Femur (tissue), 1 donor: Measurements from ENCODE around the gene GNG7.
"Not testable (repeated sequence)": the region's sequence is repeated elsewhere in the genome, so short reads cannot be mapped to it uniquely, and the experiment has no call there.

Source experiments
- DNase-seq: peaks from one replicate; pipeline ENCODE4 v3.0.0-alpha.2; 2017

GNG7 gene

DNA sequence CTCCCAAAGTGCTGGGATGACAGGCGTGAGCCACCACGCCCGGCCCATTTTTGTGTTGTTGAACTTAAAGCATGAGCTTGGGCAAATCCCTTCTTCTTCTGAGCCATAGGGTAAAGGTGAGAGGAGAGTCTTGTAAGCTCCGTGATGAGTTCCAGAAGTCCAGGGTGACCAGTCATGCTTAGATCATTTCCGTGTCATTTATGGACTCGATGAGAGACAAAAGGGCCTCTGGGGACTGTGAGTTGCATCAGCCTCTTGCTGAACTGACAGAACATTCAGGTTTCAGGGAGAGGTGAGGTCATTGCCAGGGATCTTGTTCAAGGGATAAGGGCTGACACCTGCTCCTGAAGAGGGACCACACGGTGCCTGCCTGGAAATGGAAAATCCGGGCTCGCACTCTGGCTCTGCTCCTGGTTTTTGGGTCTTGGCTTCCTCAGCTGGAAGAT is 173.0 kb downstream of the GNG7 start:
- no peak for DNase-seq

DNA sequence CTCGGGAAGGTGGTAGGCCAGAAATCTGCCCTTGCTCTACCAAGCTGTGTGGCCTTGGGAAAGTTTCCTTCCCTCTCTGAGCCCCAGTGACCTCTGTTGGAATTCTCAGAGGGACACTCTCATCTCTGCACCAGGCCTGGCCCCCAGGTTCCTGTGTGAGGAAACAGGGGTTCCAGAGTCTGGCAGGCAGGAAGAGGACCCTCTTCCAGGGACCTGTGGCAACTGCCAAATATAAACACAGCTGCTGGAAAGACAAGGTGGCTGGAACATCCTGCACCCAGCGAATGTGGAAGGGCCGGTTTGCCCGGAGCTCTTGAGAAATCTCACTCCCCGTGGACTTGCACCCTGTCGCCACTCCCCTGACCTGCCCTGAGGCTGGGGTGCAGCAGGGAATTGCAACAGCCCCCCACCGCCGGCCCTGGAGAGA is 173.8 kb downstream of the GNG7 start:
- no peak for DNase-seq

DNA sequence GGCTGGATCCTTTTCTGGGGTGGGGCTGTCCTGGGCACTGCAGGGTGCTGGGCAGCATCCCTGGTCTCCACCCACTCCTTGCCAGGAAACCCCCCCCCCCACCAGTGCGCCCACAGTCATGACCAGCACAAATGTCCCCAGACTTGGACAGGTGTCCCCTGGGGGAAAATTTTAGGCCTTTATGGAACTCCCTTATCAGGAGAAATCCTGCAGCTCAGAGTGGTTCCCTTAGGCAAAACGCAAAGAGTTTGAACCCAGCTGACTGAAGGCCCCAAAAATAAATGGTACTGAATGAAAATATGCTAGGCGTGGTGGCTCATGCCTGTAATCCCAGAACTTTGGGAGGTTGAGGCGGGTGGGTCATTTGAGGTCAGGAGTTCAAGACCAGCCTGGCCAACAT is 174.8 kb downstream of the GNG7 start:
- no peak for DNase-seq

DNA sequence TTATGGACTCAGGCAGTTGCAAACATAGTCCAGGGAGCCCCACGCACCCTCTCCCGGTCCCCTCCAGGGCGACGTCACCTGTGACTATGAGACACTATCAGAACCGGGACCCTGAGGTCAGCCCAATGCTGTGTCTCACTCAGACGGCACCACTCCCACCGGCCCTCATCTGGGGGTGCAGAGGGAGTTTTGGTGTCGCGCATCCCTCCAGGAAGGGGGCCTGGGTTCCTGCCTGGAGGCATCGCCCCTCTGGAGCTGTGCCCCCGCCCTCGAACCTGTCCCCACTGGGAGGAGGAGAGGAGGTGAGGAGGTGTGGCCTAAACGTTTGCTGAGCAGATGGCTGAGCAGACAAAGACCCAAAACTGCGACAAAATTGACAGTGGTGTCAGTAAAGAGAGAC is 175.3 kb downstream of the GNG7 start:
- no peak for DNase-seq

DNA sequence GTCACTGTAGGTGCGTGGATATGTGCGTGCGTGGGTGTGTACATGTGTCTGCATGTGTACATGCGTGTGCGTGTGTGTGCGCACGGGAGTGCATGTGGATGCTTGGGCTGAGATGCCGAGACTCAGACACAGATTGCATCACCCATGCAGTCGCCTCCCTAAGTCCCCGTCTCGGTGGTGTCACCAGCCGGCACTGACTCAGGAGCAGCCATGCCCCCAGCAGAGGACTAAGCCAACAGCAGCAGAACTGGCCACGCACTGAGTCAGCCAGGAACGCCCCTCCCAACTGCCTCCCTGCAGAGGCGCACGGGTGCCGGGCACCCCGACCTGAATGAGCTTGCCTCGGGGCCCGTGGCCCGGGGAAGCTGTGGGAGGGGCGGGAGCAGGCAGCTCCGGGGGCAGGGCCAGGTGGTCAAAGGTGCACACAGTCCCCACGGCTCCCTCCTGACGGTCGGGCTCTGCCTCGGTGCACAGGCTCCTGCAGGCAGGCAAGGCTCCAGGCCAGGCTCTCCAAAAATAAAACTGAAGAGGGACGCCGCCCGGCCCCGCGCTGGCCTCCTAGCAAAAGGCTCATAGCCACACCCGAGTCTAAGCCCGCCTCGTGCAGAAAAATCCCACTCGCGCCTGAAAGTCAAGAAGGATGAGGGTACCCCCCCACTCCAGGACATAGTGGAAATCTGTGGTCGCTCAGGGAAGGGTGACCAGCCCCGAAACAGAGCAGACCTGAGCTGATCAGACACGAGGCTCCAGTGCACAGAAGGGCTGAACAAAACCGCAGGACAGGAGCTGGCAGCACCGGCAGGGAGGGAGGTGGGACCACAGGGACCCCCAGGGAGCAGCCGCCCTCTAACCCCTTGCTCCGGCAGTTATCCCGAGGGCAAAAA is 177.4 kb downstream of the GNG7 start:
- DNase-seq, result no peak

DNA sequence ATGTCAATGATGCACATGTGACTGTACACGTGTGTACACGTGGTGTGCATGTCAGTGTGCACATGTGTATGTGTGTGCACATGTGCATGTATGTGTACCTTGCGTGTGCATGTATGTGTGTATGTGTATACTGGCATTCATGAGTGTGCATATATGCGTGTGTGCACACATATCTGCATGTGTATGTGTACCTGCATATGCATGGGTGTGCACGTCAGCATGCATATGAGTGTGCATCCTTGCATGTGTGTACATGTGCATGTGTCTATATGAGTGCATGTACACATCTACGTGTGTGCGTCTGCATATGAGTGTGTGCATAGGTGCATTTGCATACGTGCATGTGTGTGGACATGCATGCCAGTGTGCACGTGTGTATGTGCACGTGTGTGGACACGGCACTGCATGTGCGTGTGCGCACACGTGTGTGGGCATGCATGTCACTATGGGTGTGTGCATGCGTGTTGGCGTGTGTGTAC is 178.1 kb downstream of the GNG7 start:
- no peak for DNase-seq

DNA sequence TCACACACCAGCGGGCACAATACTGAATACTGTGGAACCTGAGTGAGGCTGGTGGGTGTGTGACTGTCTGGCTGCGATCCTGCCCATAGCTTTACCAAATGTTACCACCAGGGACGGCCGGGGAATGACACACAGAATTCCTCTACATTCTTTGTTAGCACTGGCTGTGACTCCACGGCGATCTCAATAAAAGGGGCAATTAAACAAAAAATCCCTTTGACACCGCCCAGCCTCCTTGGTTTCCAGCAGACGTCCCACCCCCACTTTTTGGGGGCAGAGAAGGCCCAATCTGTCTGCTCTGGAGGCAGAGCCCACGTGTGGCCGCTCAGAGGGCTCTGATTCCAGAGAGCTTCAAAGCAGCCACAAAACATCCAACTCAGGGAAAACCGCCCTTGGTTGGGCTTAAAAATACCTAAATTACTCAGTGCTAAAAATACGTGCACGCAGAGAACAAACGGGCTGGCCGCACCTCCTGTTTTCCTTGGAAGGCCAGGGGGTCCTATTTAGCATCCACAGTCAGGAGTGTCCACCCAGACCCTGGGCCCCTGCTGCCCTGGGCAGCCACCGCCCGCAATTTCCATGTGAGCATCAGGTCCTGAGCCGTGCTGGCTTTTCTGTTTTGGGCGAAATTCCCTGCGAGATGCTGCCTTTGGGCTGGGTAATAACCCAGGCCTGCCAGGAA is 178.7 kb downstream of the GNG7 start:
- peak; percentile 79 for DNase-seq

DNA sequence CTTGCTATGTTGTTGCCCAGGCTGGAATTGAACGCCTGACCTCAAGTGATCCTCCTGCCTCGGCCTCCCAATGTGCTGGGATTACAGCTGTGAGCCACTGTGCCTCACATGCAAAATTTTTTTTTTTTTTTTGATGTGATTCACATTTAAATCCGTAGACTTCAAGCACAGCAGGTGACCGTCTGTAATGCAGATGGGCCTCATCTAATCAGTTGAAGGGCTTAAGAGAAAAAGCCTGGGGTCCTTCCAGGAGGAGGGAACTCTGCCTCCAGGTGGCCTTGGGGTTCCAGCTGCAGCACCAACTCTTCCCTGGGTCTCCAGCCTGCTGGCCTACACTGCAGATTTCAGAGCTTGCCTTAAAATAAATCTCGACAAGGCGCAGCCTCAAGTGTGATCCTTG is 183.0 kb downstream of the GNG7 start:
- DNase-seq, result no peak

DNA sequence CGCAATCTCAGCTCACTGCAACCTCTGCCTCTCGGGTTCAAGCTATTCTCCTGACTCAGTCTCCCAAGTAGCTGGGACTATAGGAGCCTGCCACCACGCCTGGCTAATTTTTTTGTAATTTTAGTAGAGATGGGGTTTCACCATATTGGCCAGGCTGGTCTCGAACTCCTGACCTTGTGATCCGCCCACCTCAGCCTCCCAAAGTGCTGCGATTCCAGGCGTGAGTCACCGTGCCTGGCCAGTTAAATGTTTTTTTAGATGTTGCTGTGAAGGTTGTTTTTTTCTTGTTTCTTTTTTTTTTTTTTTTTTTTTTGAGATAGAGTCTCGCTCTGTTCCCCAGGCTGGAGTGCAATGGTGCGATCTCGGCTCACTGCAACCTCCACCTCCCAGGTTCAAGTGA is 183.6 kb downstream of the GNG7 start:
- DNase-seq, result not testable (repeated sequence)

DNA sequence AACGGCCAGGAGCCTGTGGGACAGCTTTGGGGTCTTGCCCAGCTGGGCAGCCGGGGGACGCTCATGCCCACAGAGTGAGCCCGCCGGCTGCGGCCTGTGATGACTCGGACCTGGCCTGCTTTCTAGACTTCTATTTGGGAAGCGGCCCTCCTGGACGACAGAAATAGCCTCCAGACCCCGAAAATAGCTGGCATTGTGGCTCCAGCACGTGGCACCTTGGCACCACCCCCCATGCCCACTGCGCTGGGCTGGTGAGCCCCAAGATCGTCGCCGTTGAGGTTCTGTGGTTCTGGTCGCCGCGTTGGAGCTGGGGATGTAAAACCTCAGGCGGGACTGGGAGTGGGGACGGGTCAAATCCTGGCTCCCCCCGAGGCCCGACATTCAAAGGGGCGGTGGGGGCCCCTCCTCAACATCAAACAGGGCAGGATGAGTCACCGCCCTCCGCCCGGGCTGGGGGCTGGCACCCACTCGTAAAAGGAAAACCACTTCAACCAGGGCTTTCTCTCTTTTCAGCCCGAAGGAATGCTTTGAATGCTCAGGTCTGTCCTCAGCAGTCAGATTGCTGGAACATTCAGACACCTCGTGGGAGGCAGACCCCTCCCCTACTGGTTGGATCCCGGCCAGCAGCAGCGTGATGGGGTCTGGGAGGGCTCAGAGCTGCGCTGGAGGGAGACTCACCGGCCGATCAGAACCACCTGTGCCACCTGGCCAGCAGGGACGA is 184.5 kb downstream of the GNG7 start:
- no peak for DNase-seq

DNA sequence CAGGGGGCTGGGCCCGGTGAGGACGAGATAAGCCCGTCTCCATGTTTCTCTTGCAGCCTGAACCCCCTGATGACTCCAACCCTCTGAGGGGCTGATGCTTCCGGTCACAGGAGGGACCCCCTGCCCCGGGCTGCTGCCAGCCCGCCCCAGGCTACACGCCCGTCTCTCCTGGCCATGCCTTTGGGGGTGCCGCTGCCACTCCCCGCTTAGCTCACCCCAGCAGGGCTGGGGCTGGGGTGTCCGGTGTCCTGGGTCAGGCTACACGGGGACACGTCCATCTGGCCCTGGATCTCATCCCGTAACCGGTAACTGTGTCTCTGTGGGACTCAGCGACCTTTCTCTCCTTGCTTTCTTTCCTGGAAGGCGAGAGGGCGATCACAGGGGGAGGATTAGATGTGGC is 185.8 kb downstream of the GNG7 start:
- DNase-seq, result no peak

DNA sequence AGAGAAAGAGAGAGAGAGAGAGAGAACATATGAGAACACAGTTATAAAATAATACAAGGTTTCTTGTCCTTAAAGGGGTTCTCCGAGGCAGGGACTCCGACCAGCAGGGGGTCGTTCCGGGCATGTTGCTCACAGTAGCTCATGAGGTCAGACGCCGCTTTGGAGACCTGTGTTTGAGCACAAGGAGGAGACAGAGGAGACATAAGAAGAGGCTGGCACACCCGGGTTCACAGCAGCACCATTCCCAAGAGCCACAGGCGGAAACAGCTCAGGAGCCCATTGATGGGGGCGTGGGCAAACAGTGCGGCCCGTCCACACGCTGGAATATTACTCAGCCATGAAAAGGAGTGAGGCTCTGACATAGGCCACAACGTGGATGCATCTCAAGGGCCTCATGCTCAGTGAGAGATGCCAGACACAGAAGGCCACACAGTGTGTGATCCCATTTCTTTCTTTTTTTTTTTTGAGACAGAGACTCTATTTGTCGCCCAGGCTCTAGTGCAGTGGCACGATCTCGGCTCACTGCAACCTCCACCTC is 187.4 kb downstream of the GNG7 start:
- DNase-seq, result no peak

DNA sequence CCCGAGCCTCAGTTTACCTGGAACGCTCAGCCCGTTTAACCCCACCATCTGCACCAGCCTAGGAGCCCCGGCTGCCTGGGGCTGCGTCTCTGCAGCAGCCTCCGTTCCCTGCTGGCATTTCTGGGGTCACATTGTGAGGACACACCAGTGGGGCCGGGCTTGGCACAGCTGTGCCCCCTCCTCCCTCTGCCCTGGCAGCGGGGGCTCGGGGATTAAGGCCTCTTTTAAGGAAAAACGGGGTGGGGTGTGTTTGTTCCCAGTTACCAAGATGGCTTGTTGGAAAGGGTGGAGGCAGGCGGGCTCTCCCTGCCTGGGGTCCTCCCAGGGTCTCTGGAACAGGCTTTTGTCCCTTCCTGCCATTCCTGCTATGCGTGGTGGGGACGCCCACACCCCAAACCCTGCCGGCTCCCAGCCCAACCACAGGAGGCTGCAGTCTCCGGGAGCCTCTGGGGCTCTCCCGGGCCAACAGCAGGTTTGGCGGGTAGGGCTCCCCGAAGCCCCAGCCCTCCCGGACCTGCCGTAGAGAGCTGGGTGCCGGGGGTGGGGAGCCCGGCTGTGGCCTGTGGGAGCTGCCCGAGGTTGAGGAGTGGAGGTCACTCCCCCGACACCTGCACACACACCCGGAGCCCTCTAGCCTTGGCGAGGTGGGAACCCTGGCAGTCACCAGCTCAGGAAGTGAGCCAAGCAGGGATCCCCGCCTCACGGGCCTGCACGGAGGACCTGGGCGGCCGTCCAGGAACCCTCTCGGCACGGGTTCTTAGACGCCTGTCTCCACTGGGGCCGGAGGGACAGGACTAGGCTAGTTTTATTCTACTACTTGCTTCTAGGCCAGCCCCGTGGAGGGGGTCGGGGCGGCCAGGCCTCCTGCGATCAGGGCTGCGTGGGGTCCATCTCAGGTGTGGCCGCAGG is 189.7 kb downstream of the GNG7 start:
- DNase-seq, result no peak

DNA sequence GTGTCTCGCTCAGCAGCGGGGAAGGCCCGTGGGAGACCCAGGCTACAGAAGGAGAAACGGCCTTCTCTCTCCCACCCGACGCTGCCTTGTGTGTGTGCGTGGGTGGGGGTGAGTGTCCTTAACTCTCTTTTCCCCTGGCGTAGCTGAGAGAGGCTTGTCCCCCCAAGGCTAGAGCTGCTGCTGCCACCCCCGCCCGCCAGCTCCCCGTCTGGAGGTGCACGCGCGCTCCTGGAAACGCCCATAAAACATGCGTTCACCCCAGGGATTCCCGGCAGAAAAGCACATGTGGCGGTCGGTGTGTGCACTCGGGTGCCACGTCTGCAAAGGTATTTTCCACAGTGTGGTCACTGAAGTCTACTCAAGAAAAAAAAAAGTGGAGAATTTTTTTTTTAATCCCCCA is 190.5 kb downstream of the GNG7 start:
- no peak for DNase-seq

DNA sequence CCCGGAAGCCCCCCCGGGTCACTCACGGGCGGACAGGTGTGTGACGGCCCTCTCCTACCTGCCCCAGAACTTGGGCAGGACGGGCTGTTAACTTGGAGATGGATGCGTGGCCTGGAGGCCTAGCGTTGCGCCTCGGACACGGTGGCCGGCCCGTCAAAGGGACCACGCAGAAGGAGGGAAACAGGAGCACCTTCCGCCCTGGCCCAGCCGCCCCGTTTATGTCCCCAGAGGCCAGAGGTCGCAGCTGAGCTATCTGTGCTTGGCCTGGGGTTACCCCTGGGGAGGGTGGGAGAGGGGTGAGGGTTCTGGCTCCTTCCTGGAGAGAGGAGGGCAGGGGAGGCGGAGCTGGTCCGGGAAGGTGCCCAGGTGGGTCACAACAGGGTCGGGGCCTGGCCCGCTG is 190.9 kb downstream of the GNG7 start:
- no peak for DNase-seq

DNA sequence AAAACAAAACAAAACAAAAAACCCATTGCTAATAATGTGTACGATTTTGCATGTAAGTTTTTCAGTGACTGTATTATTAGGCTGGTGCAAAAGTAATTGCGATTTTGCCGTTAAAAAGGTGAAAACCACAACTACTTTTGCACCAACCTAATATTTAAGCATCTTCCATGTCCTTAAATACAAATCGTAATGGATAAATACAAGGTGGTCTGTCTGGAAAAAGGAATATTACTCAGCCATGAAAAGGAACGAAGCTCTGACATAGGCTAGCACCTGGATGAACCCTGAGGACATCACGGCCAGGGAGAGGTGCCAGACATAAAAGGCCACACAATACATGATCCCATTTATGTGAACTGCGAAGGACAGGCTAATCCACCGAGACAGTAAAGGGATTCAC is 193.4 kb downstream of the GNG7 start:
- no peak for DNase-seq

DNA sequence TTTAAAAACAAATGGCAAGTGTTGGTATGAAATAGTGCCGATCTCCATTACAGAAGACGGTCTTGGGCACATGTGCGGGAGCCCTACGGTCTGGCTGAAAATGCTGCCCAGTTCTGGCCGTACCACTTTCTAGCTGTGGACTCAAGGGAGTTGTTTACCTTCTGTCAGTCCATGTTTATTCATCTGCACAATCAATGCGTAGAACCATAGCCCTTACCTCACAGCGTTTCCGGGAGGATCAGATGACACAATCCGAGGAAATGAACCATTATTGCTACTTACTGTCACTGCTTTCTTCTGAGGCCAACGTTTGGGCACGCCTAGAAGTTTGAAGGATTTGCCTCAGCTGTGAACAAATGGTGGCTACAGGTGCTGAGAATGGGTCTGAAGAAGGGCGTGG is 195.4 kb downstream of the GNG7 start:
- peak; percentile 57 for DNase-seq

DNA sequence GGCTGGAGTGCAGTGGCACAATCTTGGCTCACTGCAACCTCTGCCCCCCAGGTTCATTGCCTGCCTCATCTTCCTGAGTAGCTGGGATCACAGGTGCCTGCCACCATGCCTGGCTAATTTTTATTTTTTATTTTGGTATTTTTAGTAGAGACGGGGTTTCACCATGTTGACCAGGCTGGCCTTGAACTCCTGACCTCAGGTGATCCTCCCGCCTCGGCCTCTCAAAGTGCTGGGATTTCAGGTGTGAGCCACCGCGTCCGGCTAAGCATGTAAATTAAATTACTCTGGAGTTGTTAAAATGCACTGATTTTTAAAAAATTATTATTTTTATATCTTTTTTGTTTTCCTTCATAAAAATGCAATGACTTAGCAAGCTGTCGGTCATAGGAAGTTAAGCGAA is 195.8 kb downstream of the GNG7 start:
- not testable (repeated sequence) for DNase-seq

DNA sequence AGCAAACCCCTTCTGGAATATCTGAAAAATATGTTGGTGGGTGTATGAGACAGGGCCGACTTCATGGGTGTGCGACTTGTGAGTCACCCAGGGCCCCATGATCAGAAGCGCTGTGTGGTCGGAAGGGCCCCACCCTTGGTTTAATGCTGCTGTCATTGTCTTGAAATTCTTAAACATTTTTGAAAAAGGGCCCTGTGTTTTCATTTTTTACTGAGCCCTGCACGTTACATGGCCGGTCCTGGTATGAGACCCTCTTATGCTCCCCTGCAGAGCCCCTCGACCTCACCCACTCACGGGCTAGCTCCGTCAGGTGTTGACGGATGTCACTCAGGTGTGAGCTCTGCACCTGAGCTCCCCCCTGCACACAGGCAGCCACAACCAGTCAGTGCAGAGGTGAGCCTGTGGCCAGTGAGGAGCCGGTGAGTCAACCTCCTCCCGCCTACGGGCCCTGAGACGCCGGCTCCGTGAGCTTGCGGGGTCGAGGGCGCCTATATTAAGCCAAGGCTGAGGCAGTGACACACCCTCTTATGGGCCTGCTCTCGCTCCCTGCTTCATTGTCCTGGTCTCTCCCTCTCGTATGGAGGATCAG is 198.9 kb downstream of the GNG7 start:
- no peak for DNase-seq

DNA sequence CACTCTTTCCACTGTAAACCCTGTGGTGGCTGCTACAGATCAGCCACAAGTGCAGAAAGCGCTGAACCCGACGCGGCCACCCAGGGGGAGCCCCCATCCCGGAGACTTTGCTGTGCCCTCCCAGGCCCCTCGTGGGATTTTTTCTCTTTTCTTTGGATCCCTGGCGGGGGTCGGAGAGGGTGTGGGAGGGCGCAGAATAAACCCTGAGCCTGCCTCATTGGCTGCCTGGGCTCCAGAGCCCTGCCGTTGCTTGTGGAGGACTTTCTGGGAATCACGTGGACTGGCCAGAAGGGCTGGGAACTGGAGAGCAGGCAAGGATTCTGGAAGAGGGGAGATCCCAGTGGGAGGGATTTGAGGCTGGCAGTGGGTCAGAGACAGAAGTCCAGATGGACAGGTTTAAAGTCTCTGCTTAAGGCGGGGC is 201.6 kb downstream of the GNG7 start:
- DNase-seq, result peak; percentile 57

DNA sequence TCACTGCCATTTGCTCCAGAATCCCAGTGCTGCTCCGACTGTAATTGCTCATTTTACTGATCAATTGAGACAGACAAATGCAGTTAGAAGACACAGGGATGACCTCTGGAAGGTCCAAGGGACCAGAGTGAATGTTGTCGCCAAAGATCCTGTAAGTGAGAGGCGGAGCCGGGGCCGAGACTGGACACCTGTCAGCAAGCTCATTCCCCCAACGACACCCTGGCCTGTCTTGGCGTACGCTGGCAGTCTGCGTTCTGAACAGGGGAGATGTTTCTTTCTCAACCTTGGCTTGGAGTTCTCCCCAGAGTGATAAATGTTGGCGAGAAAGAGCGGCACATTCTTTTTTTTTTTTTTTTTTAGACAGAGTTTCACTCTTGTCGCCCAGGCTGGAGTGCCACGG is 202.3 kb downstream of the GNG7 start:
- DNase-seq, result no peak

DNA sequence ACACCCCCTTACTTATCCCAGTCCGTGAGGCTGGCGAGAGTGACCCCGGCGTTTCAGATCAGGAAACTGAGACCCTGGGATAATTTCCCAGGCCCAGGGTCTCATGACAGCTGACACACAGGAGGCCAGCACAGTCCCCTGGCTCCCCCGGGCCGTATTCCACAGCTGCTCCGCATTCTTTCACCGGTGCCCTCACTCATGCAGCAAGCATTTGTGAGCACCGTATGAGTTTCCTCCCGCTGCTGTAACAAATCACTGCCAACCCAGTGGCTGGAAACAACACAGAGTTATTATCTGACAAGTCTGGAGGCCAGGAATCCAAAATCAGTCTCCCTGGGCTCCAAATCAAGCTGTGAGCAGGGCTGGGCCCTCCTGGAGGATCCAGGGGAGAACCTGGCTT is 205.3 kb downstream of the GNG7 start:
- no peak for DNase-seq
